ENCODE results near the gene CYBC1. TPM values are rescaled to one million over a fixed set of nuclear protein-coding genes. Genes with fewer than 3 reads are reported as not detected.
"Not testable (repeated sequence)": the region's sequence is repeated elsewhere in the genome, so short reads cannot be mapped to it uniquely, and the experiment has no call there.

Gene CYBC1
- total and polyA plus RNA-seq, 4 donors = 30.3 to 83.0 (median 60.3) TPM

DNA sequence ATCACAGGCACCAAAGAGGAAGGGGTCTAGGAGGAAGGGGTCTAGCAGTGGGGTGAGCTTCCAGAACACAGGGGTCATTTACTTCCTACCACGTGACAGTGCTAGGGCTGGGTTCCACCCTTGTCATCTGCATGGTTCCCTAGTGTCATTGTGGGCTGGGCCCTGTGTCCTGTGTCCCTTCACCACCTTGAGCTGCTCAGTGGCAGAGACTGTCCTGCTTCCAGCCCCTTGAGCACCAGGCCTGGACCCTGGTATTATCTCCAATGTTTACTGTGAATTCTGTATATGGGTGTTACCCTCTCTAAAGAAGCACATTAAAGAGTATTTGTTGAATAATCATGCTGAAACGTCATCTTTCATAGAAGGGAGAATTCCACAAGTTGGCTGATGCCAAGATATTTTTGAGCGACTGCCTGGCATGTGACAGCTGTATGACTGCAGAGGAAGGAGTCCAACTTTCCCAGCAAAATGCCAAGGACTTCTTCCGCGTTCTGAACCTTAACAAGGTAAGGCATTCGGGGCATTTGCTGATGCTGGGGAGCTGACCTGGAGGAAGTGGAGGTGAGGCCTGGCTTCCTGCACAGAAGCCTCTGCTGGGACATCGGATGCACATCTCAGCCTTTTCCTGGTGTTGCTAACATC, 13.5 kb upstream of the CYBC1 start:
- no peaks in the 10 kb centered on the region for H3K27me3 ChIP-seq (ENCODE audit: control insufficient read depth, insufficient read depth, low read length)
- peaks cover 10% of the 10 kb centered on the region for H3K4me1 ChIP-seq (ENCODE audit: control insufficient read depth, insufficient read depth, low read length)
- 92% methylated on average over 6 of the region's 7 CpGs for WGBS (ENCODE audit: insufficient coverage)
- no peaks in the 10 kb centered on the region for H3K9me3 ChIP-seq (ENCODE audit: control insufficient read depth, insufficient read depth, low read length)
- H3K27ac ChIP-seq (ENCODE audit: low read depth, low read length) = no peak overlapping the region
- H3K4me3 ChIP-seq (ENCODE audit: low read depth, low read length) = no peak overlapping the region
- DNase-seq (ENCODE audit: low read depth in 4 of 6, low spot score in 6 of 6) = no peak
- H3K36me3 ChIP-seq (ENCODE audit: control insufficient read depth, insufficient read depth, low read length) = peaks cover 82% of the 10 kb centered on the region

DNA sequence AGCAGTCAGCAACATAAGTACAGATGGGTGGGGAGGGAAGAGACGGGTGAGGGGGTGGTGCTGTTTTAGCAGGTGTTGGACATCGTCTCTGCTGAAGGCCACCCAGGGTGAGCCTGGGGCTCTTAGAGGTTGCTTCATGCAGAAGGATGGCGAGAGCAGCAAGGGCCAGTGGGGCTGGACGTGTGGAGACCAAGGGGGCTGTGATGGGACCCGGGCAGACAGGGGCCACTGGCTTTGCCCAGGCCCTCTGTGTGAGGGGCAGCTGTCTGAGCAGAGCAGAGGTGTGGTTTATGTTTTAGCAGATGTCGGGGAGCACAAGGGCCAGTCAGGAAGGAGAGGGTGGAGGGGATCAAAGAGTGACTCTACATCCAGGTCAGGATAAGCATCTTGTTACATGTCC, 12.8 kb upstream of the CYBC1 start:
- H3K4me1 ChIP-seq (ENCODE audit: control insufficient read depth, insufficient read depth, low read length) = peaks cover 11% of the 10 kb centered on the region
- H3K27me3 ChIP-seq (ENCODE audit: control insufficient read depth, insufficient read depth, low read length) = no peaks in the 10 kb centered on the region
- peaks cover 79% of the 10 kb centered on the region for H3K36me3 ChIP-seq (ENCODE audit: control insufficient read depth, insufficient read depth, low read length)
- no peak overlapping the region for H3K27ac ChIP-seq (ENCODE audit: low read depth, low read length)
- H3K9me3 ChIP-seq (ENCODE audit: control insufficient read depth, insufficient read depth, low read length) = no peaks in the 10 kb centered on the region
- no peak overlapping the region for H3K4me3 ChIP-seq (ENCODE audit: low read depth, low read length)
- WGBS (ENCODE audit: insufficient coverage) = 81% methylated on average over 6 of the region's 6 CpGs
- DNase-seq (ENCODE audit: low read depth in 4 of 6, low spot score in 6 of 6) = no peak

DNA sequence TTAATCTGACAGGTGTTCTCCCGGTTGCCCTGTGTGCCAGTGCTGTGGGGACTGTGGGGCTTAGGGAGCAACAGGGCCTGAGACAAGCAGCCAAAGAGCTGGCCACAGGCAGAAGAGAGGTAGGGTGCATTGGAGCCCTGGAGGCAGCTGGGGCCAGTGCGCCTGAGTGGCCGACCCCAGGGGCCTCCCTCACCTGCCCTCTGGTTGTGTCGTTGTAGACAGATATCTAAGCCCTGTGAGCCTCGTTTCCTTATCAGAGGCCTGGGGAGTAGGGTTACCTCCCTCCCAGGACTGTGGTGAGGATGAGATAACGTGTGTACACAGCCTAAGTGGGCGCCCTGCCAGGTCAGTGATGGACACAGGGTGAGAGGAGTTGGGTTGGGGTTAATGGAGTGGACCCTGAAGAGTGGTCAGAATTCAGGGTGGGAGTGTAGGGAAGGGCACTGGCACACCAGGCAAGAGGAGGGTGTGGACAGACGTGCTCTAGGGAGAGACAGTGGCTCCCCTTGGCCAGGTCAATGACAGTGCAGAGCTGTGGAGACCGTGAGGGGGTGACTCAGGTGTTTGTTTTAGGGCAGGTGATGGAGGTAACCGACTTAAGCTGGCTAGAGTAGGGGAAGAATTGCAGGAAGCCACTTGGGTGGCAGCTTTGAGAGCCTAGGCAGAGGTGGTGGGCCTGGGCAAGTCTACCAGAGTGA, 11.4 kb upstream of the CYBC1 start:
- WGBS (ENCODE audit: insufficient coverage) = 66% methylated on average over 8 of the region's 10 CpGs
- Histone ChIP-seq H3K4me3 (ENCODE audit: low read depth, low read length) (no peak overlapping the region), H3K27ac (ENCODE audit: low read depth, low read length) (no peak overlapping the region), H3K27me3 (ENCODE audit: control insufficient read depth, insufficient read depth, low read length) (no peaks in the 10 kb centered on the region), H3K9me3 (ENCODE audit: control insufficient read depth, insufficient read depth, low read length) (no peaks in the 10 kb centered on the region), H3K4me1 (ENCODE audit: control insufficient read depth, insufficient read depth, low read length) (peaks cover 14% of the 10 kb centered on the region), H3K36me3 (ENCODE audit: control insufficient read depth, insufficient read depth, low read length) (peaks cover 66% of the 10 kb centered on the region)
- no peak for DNase-seq (ENCODE audit: low read depth in 4 of 6, low spot score in 6 of 6)

DNA sequence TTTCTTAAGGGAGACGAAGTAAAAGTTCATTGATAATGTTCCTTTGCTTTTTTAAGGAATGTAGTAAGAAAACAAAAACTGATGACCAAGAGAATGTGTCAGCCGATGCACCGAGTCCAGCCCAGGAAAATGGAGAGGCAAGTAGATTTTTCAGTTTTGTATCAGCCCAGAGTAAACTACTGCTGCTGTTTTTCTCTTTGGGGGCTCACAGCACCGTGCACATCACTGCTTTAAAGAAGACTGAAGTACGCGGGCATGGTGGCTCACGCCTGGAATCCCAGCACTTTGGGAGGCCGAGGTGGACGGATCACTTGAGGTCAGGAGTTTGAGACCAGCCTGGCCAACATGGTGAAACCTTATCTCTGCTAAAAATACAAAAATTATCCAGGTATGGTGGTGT, 9.4 kb upstream of the CYBC1 start:
- DNase-seq (ENCODE audit: low read depth in 4 of 6, low spot score in 6 of 6); H3K27ac ChIP-seq (ENCODE audit: low read depth, low read length); H3K4me3 ChIP-seq (ENCODE audit: low read depth, low read length); H3K27me3 ChIP-seq (ENCODE audit: control insufficient read depth, insufficient read depth, low read length); H3K9me3 ChIP-seq (ENCODE audit: control insufficient read depth, insufficient read depth, low read length): not testable (repeated sequence)
- WGBS (ENCODE audit: insufficient coverage) = 90% methylated on average over 8 of the region's 9 CpGs
- H3K4me1 ChIP-seq (ENCODE audit: control insufficient read depth, insufficient read depth, low read length) = peaks cover 14% of the 10 kb centered on the region
- peaks cover 49% of the 10 kb centered on the region for H3K36me3 ChIP-seq (ENCODE audit: control insufficient read depth, insufficient read depth, low read length)

DNA sequence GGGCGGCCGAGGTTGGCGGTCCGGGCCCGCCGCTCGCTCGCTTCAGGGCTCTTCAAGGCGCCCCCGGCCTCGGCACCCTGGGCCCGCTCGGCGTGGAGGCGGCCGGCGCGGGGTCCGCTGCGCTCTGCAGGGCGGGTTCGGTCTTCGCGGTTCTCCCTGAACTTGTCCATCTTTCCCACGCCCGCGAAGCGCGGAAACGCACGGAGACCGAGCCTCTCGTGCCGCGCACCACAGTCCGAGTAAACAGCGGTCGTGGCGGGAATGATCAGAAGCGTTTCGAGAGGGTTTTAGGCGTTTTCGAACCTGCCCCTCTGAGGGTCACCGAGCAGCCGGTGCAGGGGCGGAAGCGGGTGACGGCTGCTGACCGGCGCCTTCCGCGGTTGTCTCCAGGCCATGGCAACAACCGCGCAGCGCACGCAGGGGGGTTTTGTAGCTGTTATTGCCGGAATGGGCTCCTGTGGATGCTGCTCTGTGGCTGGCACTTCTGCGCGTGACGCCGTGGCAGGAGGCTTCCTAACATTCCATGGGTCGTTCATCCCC, 8.4 kb upstream of the CYBC1 start:
- WGBS (ENCODE audit: insufficient coverage) = under 1% methylated on average over 61 of the region's 62 CpGs
- peak overlapping the region; percentile 42 for H3K27ac ChIP-seq (ENCODE audit: low read depth, low read length)
- no peaks in the 10 kb centered on the region for H3K27me3 ChIP-seq (ENCODE audit: control insufficient read depth, insufficient read depth, low read length)
- H3K36me3 ChIP-seq (ENCODE audit: control insufficient read depth, insufficient read depth, low read length) = peaks cover 40% of the 10 kb centered on the region
- H3K4me1 ChIP-seq (ENCODE audit: control insufficient read depth, insufficient read depth, low read length) = peaks cover 14% of the 10 kb centered on the region
- H3K9me3 ChIP-seq (ENCODE audit: control insufficient read depth, insufficient read depth, low read length) = no peaks in the 10 kb centered on the region
- peak overlapping the region; percentile 81 for H3K4me3 ChIP-seq (ENCODE audit: low read depth, low read length)
- peak in 3 of 6 donors; percentile 11 to 70 (median 51) for DNase-seq (ENCODE audit: low read depth in 4 of 6, low spot score in 6 of 6)

DNA sequence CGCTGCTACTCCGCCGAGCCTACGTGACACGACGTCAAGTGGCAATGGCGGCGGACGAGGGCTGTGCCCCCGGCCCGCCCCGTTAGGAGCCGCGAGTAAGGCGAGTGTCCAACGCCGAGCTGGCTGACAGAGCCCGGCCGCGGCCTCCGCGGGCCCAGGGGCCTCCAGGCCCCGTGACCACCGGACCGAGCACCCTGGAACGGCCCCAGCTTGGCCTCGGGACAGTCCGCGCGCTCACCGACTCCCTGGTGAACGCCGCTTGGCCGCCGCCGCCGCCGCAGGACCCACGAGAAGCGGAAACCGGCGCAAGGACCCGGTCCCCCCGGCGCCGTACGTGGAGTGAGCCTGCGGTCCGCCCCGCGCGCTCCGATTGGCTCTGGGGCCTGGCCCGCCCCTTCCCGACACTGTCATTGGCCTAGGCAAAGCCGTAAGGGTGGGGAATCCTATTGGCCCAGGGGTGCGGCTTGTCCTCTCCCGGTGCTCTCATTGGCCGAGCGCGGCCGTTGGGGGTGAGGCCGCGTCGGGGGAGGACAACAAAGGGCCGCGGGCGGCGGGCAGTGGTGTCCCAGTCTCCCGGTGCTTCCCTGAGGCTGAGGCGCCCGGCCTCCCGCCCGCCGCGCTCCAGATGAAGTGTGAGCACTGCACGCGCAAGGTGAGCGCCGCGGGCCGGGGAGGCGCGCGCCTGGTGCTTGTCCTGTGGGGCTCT, 7.8 kb upstream of the CYBC1 start, which contains the start of gene NARF:
Gene NARF, plus strand, starts transcription at position 563 of the 706 bp plus-strand sequence. Its CDS starts 63 bp downstream, at position 626.
- Histone ChIP-seq H3K4me1 (ENCODE audit: control insufficient read depth, insufficient read depth, low read length) (peaks cover 14% of the 10 kb centered on the region), H3K27me3 (ENCODE audit: control insufficient read depth, insufficient read depth, low read length) (no peaks in the 10 kb centered on the region), H3K36me3 (ENCODE audit: control insufficient read depth, insufficient read depth, low read length) (peaks cover 34% of the 10 kb centered on the region), H3K9me3 (ENCODE audit: control insufficient read depth, insufficient read depth, low read length) (no peaks in the 10 kb centered on the region), H3K27ac (ENCODE audit: low read depth, low read length) (peak within 1 kb of the TSS; percentile 98), H3K4me3 (ENCODE audit: low read depth, low read length) (peak within 1 kb of the TSS; percentile 81)
- DNase-seq (ENCODE audit: low read depth in 4 of 6, low spot score in 6 of 6) = peak; percentile 84 to 100 (median 98)
- WGBS (ENCODE audit: insufficient coverage) = 0% methylated on average over 85 of the region's 85 CpGs

DNA sequence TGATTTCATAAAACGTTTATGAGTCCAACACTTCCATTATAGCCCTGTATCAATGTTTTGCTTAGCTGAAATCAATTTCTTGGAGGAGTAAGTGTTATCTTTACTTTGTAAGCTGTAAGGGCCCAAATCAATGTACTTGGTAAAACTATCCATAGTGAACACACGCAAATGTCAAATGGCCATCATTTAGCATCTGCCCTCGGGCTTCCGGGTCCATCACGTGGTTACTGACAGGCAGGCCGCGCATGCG, 7.3 kb upstream of the CYBC1 start:
- Histone ChIP-seq H3K36me3 (ENCODE audit: control insufficient read depth, insufficient read depth, low read length) (peaks cover 31% of the 10 kb centered on the region), H3K4me3 (ENCODE audit: low read depth, low read length) (peak overlapping the region; percentile 81), H3K4me1 (ENCODE audit: control insufficient read depth, insufficient read depth, low read length) (peaks cover 14% of the 10 kb centered on the region), H3K27me3 (ENCODE audit: control insufficient read depth, insufficient read depth, low read length) (no peaks in the 10 kb centered on the region), H3K27ac (ENCODE audit: low read depth, low read length) (peak overlapping the region; percentile 98), H3K9me3 (ENCODE audit: control insufficient read depth, insufficient read depth, low read length) (no peaks in the 10 kb centered on the region)
- no peak for DNase-seq (ENCODE audit: low read depth in 4 of 6, low spot score in 6 of 6)
- WGBS (ENCODE audit: insufficient coverage) = 0% methylated on average over 7 of the region's 8 CpGs

DNA sequence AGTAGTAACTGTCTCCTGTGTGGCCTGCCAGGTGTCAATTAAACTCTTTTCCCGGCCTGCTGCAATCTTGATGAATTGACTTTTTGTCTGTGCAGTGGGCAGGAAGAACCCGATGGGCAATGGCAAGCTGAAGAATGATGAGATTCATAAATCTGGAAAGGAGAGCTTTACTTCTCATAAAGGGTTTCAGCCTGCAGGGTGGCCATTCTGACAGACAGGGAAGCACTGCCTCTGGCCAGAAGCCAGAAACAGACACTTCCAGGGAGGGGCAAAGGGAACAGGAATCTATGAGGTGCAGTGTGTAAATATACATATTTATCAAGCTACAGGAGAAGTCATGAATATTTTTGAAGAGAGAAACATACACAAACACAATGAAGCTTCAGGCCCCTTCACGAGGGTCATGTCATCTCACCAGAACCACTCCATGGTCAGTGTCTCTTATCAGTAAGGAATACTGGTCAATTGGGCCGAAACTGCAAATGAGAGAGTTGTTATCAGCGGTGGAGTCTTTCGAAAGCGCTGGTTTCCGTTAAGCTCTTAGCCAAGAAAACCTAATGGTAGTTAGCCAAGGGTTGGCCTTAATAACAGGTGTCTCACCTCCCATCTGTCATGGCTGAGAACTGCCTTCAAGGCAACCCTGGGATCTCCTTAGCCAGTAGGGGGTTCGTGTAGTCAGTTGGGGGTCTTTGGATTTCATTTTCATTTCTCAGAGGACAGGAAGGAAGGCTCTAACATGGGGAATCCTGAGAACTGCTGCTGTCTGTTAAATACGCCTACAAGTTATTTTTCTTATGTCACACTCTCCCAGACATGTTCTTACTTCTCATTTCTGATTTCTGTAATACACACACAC, 6.7 kb upstream of the CYBC1 start:
- Histone ChIP-seq H3K9me3 (ENCODE audit: control insufficient read depth, insufficient read depth, low read length) (no peaks in the 10 kb centered on the region), H3K36me3 (ENCODE audit: control insufficient read depth, insufficient read depth, low read length) (peaks cover 25% of the 10 kb centered on the region), H3K4me1 (ENCODE audit: control insufficient read depth, insufficient read depth, low read length) (peaks cover 14% of the 10 kb centered on the region), H3K27me3 (ENCODE audit: control insufficient read depth, insufficient read depth, low read length) (no peaks in the 10 kb centered on the region), H3K27ac (ENCODE audit: low read depth, low read length) (peak overlapping the region; percentile 98), H3K4me3 (ENCODE audit: low read depth, low read length) (peak overlapping the region; percentile 81)
- WGBS (ENCODE audit: insufficient coverage) = 55% methylated on average over 7 of the region's 10 CpGs
- no peak for DNase-seq (ENCODE audit: low read depth in 4 of 6, low spot score in 6 of 6)

DNA sequence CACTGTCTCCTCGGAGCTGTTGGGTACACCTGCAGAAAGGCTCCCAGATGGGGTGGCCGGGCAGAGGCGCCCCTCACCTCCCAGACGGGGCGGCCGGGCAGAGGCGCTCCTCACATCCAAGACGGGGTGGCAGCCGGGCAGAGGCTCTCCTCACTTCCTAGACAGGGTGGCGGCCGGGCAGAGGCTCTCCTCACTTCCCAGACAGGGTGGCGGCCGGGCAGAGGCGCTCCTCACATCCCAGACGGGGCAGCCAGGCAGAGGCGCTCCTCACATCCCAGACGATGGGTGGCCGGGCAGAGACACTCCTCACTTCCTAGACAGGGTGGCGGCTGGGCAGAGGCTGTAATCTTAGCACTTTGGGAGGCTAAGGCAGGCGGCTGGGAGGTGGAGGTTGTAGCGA, 3.2 kb upstream of the CYBC1 start:
- H3K4me1 ChIP-seq (ENCODE audit: control insufficient read depth, insufficient read depth, low read length) = peaks cover 18% of the 10 kb centered on the region
- not testable (repeated sequence) for H3K27ac ChIP-seq (ENCODE audit: low read depth, low read length); H3K27me3 ChIP-seq (ENCODE audit: control insufficient read depth, insufficient read depth, low read length); H3K4me3 ChIP-seq (ENCODE audit: low read depth, low read length); H3K36me3 ChIP-seq (ENCODE audit: control insufficient read depth, insufficient read depth, low read length); DNase-seq (ENCODE audit: low read depth in 4 of 6, low spot score in 6 of 6); H3K9me3 ChIP-seq (ENCODE audit: control insufficient read depth, insufficient read depth, low read length)
- WGBS (ENCODE audit: insufficient coverage) = 91% methylated on average over 14 of the region's 21 CpGs
